HepG2 (cell line): Measurements from ENCODE around the gene MTHFS. TPM values are rescaled to one million over a fixed set of nuclear protein-coding genes. Genes with fewer than 3 reads are reported as not detected.

ENCODE experiments used
- ARNTL ChIP-seq: sonication (generic); formaldehyde crosslinking; IDR thresholded peaks from 2 replicates; pipeline ENCODE4 v1.4.0; 2020; ENCODE audit warnings: mild to moderate bottlenecking, missing genetic modification reagents
- CCAR2 ChIP-seq: fragments of 200-400 bp; formaldehyde crosslinking; optimal IDR thresholded peaks from 2 replicates; pipeline ENCODE3; 2018; ENCODE audit warnings: low read depth, mild to moderate bottlenecking, low read length, moderate library complexity
- CENPT ChIP-seq: sonication (generic); formaldehyde crosslinking; IDR thresholded peaks from 2 replicates; pipeline ENCODE4 v1.8.0; 2022; ENCODE audit warnings: low read depth, mild to moderate bottlenecking, moderate library complexity, missing genetic modification reagents
- CHD4 ChIP-seq: fragments of 200-600 bp; sonication (generic); IDR thresholded peaks from 2 replicates; pipeline ENCODE4 v1.7.0; 2017; ENCODE audit warnings: mild to moderate bottlenecking, low read length, borderline replicate concordance
- GRHL1 ChIP-seq: sonication (generic); formaldehyde crosslinking; conservative IDR thresholded peaks from 2 replicates; pipeline ENCODE4 v1.8.0; 2022; ENCODE audit warnings: missing genetic modification reagents
- MIXL1 ChIP-seq: IDR thresholded peaks from 2 replicates; pipeline ENCODE4 v1.6.1; 2016
- RELA ChIP-seq: sonication (generic); formaldehyde crosslinking; IDR thresholded peaks from 2 replicates; pipeline ENCODE4 v1.4.0; 2020; ENCODE audit warnings: missing genetic modification reagents
- SALL1 ChIP-seq: sonication (generic); formaldehyde crosslinking; IDR thresholded peaks from 2 replicates; pipeline ENCODE4 v1.8.0; 2022; ENCODE audit warnings: mild to moderate bottlenecking, missing genetic modification reagents
- SMYD3 ChIP-seq: sonication (generic); formaldehyde crosslinking; IDR thresholded peaks from 2 replicates; pipeline ENCODE4 v1.8.1; 2023; ENCODE audit warnings: mild to moderate bottlenecking, missing genetic modification reagents
- XBP1 ChIP-seq: sonication (generic); formaldehyde crosslinking; IDR thresholded peaks from 2 replicates; pipeline ENCODE4 v1.5.0; 2020; ENCODE audit warnings: missing genetic modification reagents
- ZBTB3 ChIP-seq: sonication (generic); formaldehyde crosslinking; IDR thresholded peaks from 2 replicates; pipeline ENCODE4 v1.4.0; 2020; ENCODE audit warnings: low read depth, mild to moderate bottlenecking, moderate library complexity, missing genetic modification reagents, borderline replicate concordance
- ZFP91 ChIP-seq: sonication (generic); formaldehyde crosslinking; IDR thresholded peaks from 2 replicates; pipeline ENCODE4 v1.9.0; 2022; ENCODE audit warnings: missing genetic modification reagents, mild to moderate bottlenecking, borderline replicate concordance
- ZIK1 ChIP-seq: sonication (generic); formaldehyde crosslinking; IDR thresholded peaks from 2 replicates; pipeline ENCODE4 v1.5.0; 2020; ENCODE audit warnings: mild to moderate bottlenecking, low read depth, missing genetic modification reagents, borderline replicate concordance
- ZNF614 ChIP-seq: IDR thresholded peaks from 2 replicates; pipeline ENCODE4 v1.6.1; 2018; ENCODE audit warnings: missing biosample characterization, missing genetic modification reagents, inconsistent platforms, borderline replicate concordance
- polyA plus RNA-seq, 8 experiments: library from polyadenylated mRNA; depleted of rRNA in 3 of 8; stranded (reverse) in 7 of 8; unstranded in 1 of 8; fragments of >200 nt; fragmentation: Illumina TruSeq in 4 of 8; extraction: Trizol in 4 of 8; gene quantifications; 2 replicates each; pipeline versions ENCODE4 v1.2.1 to v1.2.3, GENCODE V29; 2011 to 2016; ENCODE audit warnings: low read depth in 4 of 8, missing spikeins in 1 of 8, mixed read lengths in 1 of 8; ENCODE audit not compliant: insufficient read depth in 1 of 8
- total RNA-seq, 5 experiments: library from RNA; depleted of rRNA; stranded (reverse); fragments of >200 nt; fragmentation: Illumina TruSeq; extraction: Trizol; gene quantifications; 2 replicates each; pipeline ENCODE4 v1.2.3, GENCODE V29; 2016; ENCODE audit warnings: low read depth in 1 of 5
- TF ChIP-seq, protein P1 (sequence below): sonication (generic); formaldehyde crosslinking; IDR thresholded peaks from 2 replicates; pipeline ENCODE4 v1.4.0; 2020; ENCODE audit warnings: missing genetic modification reagents, borderline replicate concordance
- TF ChIP-seq, protein P2 (sequence below): sonication (generic); formaldehyde crosslinking; conservative IDR thresholded peaks from 2 replicates; pipeline ENCODE4 v1.8.0; 2022; ENCODE audit warnings: mild to moderate bottlenecking, moderate library complexity, missing genetic modification reagents
- TF ChIP-seq, protein P3 (sequence below): sonication (generic); formaldehyde crosslinking; IDR thresholded peaks from 2 replicates; pipeline ENCODE4 v1.5.1; 2020; ENCODE audit warnings: missing genetic modification reagents, mild to moderate bottlenecking, borderline replicate concordance

Gene MTHFS
- total and polyA plus RNA-seq, 2 of the 13 experiments (the other 11 are each of a cell fraction or from before 2014, with no cell fraction given), result 37.0 to 49.7 TPM

DNA sequence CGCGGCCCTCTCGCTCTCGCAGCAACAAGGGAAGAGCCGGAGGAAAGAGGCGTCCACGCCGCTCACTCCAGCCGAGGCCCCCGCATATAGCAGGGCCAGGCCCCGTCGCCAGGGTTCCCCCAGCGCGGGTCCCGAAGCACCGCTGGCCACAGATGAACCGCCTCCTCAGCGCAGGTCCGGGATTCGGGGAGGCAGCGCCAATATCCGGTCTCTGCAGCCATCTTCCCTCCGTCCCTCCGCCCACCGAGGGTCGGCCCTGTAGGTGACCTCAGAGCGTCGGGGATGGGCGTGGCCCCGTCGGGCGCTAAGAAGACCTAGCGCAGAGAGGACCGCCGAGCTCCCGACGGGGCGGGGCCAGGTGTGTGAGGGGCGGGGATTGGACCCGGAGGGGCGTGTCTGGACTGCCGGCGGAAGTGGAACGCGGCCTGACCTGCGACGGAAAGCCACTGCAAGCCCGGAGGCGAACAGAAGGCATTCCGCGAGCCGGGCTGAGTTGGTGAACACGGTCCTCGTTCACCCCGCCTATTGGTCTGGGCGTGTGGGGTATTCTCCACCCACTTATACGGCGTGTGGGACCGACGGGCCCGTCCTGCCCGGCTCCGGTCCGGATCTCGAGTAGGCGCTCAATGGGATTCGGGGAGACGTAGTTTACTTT is 26.8 kb upstream of the MTHFS start (continued):
- no peak for TF ChIP-seq CCAR2
- TF ChIP-seq XBP1 (CRISPR knock-in tag), result no peak
- peak; percentile 82; the same call in 1 of the 2 replicates for TF ChIP-seq ZFP91 (CRISPR knock-in tag)
- peak; percentile 85 for TF ChIP-seq SALL1
- 0 out of 2 replicates have a peak, but pooled peaks have one; percentile 45 for TF ChIP-seq ZBTB3
- TF ChIP-seq CHD4, result no peak
- TF ChIP-seq GRHL1 (CRISPR knock-in tag), result no peak
- no peak for TF ChIP-seq MIXL1 (CRISPR knock-in tag)
- TF ChIP-seq, protein P1, sequence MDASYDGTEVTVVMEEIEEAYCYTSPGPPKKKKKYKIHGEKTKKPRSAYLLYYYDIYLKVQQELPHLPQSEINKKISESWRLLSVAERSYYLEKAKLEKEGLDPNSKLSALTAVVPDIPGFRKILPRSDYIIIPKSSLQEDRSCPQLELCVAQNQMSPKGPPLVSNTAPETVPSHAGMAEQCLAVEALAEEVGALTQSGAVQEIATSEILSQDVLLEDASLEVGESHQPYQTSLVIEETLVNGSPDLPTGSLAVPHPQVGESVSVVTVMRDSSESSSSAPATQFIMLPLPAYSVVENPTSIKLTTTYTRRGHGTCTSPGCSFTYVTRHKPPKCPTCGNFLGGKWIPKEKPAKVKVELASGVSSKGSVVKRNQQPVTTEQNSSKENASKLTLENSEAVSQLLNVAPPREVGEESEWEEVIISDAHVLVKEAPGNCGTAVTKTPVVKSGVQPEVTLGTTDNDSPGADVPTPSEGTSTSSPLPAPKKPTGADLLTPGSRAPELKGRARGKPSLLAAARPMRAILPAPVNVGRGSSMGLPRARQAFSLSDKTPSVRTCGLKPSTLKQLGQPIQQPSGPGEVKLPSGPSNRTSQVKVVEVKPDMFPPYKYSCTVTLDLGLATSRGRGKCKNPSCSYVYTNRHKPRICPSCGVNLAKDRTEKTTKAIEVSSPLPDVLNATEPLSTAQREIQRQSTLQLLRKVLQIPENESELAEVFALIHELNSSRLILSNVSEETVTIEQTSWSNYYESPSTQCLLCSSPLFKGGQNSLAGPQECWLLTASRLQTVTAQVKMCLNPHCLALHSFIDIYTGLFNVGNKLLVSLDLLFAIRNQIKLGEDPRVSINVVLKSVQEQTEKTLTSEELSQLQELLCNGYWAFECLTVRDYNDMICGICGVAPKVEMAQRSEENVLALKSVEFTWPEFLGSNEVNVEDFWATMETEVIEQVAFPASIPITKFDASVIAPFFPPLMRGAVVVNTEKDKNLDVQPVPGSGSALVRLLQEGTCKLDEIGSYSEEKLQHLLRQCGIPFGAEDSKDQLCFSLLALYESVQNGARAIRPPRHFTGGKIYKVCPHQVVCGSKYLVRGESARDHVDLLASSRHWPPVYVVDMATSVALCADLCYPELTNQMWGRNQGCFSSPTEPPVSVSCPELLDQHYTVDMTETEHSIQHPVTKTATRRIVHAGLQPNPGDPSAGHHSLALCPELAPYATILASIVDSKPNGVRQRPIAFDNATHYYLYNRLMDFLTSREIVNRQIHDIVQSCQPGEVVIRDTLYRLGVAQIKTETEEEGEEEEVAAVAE (CRISPR knock-in tag), result 0 out of 2 replicates have a peak, but pooled peaks have one; percentile 34
- no peak for TF ChIP-seq ARNTL
- TF ChIP-seq, protein P2, sequence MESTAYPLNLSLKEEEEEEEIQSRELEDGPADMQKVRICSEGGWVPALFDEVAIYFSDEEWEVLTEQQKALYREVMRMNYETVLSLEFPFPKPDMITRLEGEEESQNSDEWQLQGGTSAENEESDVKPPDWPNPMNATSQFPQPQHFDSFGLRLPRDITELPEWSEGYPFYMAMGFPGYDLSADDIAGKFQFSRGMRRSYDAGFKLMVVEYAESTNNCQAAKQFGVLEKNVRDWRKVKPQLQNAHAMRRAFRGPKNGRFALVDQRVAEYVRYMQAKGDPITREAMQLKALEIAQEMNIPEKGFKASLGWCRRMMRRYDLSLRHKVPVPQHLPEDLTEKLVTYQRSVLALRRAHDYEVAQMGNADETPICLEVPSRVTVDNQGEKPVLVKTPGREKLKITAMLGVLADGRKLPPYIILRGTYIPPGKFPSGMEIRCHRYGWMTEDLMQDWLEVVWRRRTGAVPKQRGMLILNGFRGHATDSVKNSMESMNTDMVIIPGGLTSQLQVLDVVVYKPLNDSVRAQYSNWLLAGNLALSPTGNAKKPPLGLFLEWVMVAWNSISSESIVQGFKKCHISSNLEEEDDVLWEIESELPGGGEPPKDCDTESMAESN (CRISPR knock-in tag), result 0 out of 2 replicates have a peak, but pooled peaks have one; percentile 64
- TF ChIP-seq SMYD3, result 0 out of 2 replicates have a peak, but pooled peaks have one; percentile 60
- no peak; the same call in 1 of the 2 replicates for TF ChIP-seq CENPT (CRISPR knock-in tag)
- TF ChIP-seq ZIK1 (CRISPR knock-in tag), result peak; percentile 72; the same call in 1 of the 2 replicates
- TF ChIP-seq RELA (CRISPR knock-in tag), result no peak
- TF ChIP-seq, protein P3, sequence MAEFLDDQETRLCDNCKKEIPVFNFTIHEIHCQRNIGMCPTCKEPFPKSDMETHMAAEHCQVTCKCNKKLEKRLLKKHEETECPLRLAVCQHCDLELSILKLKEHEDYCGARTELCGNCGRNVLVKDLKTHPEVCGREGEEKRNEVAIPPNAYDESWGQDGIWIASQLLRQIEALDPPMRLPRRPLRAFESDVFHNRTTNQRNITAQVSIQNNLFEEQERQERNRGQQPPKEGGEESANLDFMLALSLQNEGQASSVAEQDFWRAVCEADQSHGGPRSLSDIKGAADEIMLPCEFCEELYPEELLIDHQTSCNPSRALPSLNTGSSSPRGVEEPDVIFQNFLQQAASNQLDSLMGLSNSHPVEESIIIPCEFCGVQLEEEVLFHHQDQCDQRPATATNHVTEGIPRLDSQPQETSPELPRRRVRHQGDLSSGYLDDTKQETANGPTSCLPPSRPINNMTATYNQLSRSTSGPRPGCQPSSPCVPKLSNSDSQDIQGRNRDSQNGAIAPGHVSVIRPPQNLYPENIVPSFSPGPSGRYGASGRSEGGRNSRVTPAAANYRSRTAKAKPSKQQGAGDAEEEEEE, result peak; percentile 88; the same call in 1 of the 2 replicates
- 0 out of 2 replicates have a peak, but pooled peaks have one; percentile 43 for TF ChIP-seq ZNF614 (CRISPR knock-in tag)
